IPS-NIHi11 (cell line): ENCODE data around the gene PLBD2.
A peak's percentile ranks its signal among the peaks of the same experiment; 100 is the strongest.

Experiments
- DNase-seq: peaks from one replicate; pipeline ENCODE4 v3.0.0; 2012; ENCODE audit warnings: mixed read lengths, low spot score

Gene PLBD2

DNA sequence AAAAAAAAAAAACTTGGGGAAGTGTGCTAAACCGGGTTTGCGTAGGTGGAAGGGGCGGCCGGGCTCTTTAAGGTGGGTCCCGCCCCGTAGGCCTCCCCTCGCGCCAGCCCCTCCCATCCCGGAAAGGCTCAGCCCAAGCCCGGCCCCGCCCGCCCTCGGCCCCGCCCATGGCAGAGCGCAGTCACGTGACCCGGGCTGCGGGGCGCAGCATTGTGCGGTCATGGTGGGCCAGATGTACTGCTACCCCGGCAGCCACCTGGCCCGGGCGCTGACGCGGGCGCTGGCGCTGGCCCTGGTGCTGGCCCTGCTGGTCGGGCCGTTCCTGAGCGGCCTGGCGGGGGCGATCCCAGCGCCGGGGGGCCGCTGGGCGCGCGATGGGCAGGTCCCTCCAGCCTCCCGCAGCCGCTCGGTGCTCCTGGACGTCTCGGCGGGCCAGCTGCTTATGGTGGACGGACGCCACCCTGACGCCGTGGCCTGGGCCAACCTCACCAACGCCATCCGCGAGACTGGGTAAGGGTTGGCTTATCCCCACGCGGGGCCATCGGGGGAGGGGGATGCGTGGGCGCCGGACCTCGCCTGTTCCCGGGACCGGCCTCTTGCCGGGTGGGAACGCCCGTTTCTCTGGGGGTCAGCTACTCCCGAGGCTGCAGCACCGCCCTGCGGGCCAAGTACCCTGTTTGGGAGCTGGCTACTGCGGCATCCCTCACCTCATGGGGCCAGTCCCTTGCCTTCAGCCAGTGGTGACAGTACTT, at the start of gene PLBD2:
Gene PLBD2, plus strand, starts transcription at position 207 of the 752 bp plus-strand sequence. Its CDS starts 14 bp downstream, at position 221.
- DNase-seq, result peak; percentile 100

GRCh38 chr12:113310489-113310888, 47.9 kb upstream of the PLBD2 start:
- DNase-seq, result no peak

DNA sequence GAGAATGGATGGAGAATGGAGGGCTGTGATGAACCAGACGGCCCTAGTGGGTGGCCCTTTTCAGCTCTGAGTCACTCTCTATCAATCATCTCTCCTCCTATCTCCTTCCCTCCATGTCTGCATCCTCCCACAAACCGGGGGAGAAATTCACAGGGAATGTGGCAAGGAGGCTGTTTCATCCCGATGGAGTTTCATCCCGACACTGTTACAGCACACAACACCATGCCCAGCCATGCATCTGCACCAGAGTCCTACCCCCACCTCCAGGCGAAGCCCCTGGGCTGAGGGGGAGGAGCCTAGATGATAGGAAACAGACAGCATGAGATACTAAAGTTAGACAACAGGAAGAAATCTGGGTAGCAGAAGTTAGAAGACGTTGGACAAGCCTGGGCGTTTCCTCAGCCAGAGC, 44.3 kb upstream of the PLBD2 start:
- DNase-seq, result no peak

DNA sequence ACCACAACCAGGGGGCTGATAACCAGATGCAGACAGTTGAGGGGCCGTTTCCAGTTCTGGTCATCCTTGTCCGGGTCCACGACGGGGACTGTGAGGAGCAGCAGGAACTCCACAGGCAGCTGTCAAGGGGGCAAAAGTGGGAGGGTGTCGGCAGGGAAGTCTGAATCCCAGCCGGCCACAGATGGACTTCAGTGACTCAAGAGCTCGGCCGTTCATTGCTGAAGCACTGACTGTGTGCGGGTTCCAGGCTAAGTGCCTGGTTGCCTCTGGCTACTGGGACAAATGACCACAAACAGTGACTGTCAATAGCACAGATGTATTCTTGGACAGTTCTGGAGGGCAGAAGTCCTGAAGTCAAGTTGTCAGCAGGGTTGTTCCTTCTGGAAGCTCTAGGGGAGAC, 43.0 kb upstream of the PLBD2 start:
- no peak for DNase-seq

GRCh38 chr12:113316155-113316554, 42.2 kb upstream of the PLBD2 start:
- no peak for DNase-seq

DNA sequence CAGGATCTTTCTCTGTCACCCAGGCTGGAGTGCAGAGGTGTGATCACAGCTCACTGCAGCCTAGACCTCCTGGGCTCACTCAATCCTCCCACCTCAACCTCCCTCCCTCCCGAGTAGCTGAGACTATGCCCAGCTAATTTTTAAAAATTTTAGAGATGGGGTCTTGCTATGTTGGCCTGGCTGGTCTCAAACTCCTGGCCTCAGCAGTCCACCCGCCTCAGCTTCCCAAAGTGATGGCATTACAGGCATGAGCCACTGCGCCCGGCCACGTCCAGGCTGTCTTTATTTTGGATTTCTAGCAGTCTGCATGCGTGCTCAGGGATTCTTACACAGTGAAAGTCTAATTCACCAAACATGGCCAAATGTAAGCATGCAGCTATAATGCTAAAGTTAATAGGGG, 41.3 kb upstream of the PLBD2 start:
- DNase-seq, result no peak

GRCh38 chr12:113318046-113318656, 40.2 kb upstream of the PLBD2 start:
- DNase-seq, result no peak

DNA sequence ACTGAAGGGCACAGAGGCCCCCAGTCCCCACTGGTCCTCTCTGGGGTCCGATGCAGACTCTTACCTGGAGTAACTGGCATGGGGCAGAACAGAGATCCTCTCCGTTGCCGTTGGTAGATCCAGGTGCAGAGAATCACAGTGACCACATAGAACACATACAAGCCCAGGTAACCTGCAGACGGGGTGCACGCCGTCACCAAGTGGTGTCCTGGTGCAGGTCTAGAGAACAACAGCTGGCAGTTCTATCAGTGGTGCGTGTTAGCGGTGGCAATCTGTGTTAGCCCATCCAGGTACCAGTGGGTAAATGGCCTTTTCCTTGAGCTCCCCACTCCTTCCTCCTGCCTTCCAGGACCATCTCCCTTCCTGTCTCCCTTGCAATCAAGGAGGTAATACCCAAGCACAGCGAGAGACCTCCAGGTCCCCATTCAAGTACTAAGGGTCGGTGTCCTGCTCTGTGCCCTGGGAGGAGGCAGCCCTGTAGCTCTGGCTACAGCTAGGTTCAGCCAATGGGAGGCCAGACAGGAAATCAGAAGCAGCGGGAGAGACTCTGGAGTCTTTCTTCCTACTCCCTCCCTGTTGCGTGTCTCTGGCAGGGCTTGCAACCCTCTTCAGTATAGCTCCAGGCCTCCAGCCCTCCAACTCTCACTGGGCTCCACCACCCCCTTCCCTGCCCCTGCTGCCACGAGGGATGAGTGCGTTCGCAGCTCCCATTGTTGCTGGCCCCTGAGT, 39.3 kb upstream of the PLBD2 start:
- DNase-seq, result no peak

DNA sequence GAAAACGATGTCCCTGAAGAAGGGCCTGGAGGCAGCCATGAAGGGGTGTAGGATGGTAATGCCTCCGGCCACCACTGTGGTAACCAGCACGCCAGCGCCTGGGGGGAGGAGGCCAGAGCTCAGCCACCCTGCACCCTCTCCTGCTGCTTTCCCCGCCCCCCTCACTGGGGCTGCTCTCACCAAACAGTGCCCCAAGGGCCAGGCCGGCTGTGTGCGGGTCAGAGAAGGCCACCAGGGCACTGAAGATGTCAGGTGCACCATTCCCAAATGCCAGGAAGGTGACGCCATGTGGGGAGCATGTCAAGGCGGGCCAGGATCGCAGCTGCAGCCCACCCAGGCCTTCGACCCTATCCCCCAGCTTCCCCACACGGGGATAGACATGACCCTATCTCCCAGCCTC, 38.0 kb upstream of the PLBD2 start:
- no peak for DNase-seq

DNA sequence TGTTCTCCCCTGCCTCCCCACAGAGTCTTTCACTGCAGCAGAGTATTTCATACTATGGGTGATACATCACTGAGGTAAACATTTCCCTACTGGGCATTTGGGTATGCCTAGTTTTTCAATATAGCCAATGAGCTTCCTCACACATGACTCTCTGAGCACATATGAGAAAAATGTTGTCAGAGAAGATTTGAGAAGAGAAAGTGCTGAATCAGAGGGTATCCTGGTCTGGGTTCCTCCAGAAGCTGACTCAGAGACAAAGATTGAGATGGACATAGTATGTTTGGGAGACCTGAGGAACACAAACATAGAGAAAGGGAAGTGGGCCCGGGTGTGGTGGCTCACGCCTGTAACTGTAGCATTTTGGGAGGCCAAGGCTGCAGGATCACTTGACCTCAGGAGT, 36.0 kb upstream of the PLBD2 start:
- no peak for DNase-seq

- DNase-seq, result no peak
Observed at GRCh38 chr12:113325916-113326315, 32.5 kb upstream of the PLBD2 start.

GRCh38 chr12:113326775-113327395, 31.5 kb upstream of the PLBD2 start:
- no peak for DNase-seq

GRCh38 chr12:113328368-113328889, 30.0 kb upstream of the PLBD2 start:
- DNase-seq, result no peak

- no peak for DNase-seq
Observed at GRCh38 chr12:113329022-113329790, 29.2 kb upstream of the PLBD2 start.

GRCh38 chr12:113329791-113330417, 28.5 kb upstream of the PLBD2 start:
- no peak for DNase-seq

DNA sequence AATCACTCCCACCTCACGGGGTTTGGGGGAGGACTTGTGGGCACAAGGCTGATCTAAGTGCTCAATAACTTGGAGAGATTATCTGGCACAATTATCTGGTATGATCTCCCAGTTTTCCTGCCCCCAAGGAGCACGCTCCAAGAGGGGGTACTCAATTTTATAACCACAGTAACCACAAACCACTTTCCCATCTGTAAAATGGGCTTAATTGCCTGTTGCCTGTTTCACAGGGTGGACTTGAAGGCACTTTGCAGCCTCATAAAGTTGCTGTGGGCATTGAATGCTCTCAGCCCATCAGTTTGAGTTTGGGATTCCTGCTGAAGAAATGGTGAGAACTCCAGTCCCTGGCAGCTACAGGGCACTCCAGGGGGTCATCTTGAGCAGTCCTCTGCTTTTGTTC, 27.9 kb upstream of the PLBD2 start:
- DNase-seq, result no peak

DNA sequence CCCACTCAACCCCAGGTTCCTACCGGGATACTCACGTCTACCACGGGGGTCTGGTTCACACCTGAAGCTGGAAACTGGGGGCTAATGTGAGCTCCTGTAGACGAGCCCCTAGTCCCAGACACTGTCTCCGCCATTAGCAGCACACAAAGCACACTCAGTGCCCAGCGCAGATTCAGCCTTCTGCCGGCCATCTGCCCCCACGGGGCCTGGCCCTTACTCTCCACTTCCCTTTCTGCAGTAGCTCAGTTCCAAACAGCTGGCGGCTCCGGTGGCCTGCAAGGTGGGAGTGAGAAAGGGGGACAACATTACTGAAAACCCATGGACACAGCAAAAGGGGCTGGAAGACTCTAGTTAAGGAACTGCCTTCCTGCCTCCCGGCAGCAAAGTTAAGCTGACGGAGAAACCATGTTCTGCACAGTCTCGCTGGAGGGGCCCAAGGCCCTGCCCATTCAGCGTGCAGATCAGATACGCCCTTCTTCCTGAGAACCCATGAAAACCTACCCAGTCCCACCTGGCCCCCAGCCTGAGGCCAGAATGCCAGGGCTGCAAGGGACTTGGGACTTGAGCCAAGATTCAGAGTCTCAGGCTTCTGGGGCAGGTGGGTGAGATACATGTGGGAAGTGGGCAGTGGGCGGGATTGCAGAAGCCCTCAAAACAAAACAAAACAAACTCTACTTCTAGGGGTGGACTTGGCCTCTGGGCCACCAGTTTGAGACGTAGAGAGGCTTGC, 25.5 kb upstream of the PLBD2 start:
- DNase-seq, result no peak

GRCh38 chr12:113333418-113333750, 25.0 kb upstream of the PLBD2 start:
- DNase-seq, result no peak

DNA sequence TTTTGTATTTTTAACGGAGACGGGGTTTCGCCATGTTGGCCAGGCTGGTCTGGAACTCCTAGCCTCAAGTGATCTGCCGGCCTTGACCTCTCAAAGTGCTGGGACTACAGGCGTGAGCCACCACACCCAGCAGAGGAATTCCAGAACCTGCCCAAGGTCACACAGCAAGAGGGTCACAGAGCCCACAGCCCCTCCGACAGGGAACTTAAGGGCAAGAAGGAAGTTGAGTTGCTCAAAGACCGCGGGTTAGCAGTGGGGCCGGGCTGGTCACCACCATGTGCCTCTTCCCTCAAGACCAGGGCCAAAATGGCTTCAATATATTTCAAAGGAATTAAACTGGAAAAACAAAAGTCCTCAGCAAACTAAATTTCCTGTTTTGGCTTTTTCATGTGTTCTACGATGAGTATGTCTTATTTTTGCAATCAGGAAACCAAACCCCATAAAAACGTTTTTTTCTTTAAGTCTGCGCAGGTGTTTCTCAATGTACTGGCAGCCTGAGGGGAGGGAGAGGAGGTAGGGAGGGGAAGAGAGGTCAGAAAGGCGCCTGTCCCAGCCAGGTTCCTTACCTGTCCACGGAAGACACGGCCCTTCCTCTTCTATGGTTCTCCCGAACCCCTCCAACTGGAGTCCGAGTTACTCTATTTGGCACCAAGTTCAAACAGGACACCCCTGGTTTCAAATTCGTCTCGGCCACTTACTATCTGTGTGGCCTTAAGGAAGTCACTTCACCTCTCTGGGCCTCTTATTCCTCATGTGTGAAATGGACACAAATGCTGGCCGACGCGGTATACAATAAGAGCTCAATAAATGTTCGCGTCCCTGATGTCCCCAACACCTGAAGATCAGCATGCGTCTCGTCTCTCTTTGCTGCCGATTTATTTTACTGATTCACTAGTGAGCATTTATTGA, 24.3 kb upstream of the PLBD2 start:
- no peak for DNase-seq
